Mucosa of rectum (tissue), 2 donors: ENCODE data around the gene ZNF438.
"Not testable (repeated sequence)": the region's sequence is repeated elsewhere in the genome, so short reads cannot be mapped to it uniquely, and the experiment has no call there.

Experiments used
- H3K27ac ChIP-seq, 2 donors: one replicate each; pipeline ENCODE4 v1.7.0; 2013; ENCODE audit warnings: inconsistent platforms in 2 of 2, low read depth in 2 of 2, low read length in 2 of 2
- H3K27me3 ChIP-seq, 2 donors: one replicate each; pipeline ENCODE4 v1.7.0; 2013; ENCODE audit warnings: low read length in 2 of 2; ENCODE audit not compliant: control insufficient read depth in 2 of 2, insufficient read depth in 2 of 2
- H3K36me3 ChIP-seq, 2 donors: one replicate each; pipeline ENCODE4 v1.7.0; 2013; ENCODE audit warnings: low read length in 2 of 2; ENCODE audit not compliant: control insufficient read depth in 2 of 2, insufficient read depth in 2 of 2
- H3K4me1 ChIP-seq, 2 donors: one replicate each; pipeline ENCODE4 v1.7.0; 2013; ENCODE audit warnings: low read length in 2 of 2, mild to moderate bottlenecking in 1 of 2; ENCODE audit not compliant: control insufficient read depth in 2 of 2, insufficient read depth in 2 of 2
- H3K4me3 ChIP-seq, 2 donors: one replicate each; pipeline ENCODE4 v1.7.0; 2013; ENCODE audit warnings: low read length in 2 of 2
- H3K9ac ChIP-seq, 2 donors: one replicate each; pipeline ENCODE4 v1.7.0; 2013; ENCODE audit warnings: low read length in 2 of 2, low read depth in 1 of 2, mild to moderate bottlenecking in 1 of 2
- H3K9me3 ChIP-seq, 2 donors: one replicate each; pipeline ENCODE4 v1.7.0; 2013; ENCODE audit warnings: low read length in 2 of 2; ENCODE audit not compliant: control insufficient read depth in 2 of 2
- donor health status: healthy.
- donor health status: Normal muscosa, but diverticular disease.

The ZNF438 gene

DNA sequence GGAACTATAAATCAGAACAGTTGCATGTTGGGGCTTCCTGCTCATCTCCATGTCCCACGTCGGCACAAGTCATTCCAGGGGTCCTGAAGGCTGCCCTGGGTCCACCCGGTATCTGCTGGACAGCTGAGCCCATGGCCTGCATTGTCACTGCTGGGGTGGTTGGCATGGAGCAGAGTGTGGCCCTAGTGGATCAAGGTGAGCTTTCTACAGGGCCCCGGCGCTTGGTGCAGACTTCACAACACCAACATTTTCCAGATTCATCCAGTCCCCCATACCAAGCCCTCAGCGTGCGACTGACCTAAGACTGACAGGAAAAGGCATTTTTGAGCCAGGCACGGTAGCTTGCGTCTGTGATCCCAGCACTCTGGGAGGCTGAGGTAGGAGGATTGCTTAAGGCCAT is 226.6 kb downstream of the ZNF438 start:
- Histone ChIP-seq H3K36me3 (no peaks in the 10 kb centered on the region), H3K4me1 (peaks cover 0 to 3% of the 10 kb centered on the region in 2 donors), H3K9me3 (no peaks in the 10 kb centered on the region), H3K27ac (peak overlapping the region in 1 of 2 donors; percentile 21), H3K27me3 (no peaks in the 10 kb centered on the region), H3K9ac (no peak overlapping the region), H3K4me3 (no peak overlapping the region)

DNA sequence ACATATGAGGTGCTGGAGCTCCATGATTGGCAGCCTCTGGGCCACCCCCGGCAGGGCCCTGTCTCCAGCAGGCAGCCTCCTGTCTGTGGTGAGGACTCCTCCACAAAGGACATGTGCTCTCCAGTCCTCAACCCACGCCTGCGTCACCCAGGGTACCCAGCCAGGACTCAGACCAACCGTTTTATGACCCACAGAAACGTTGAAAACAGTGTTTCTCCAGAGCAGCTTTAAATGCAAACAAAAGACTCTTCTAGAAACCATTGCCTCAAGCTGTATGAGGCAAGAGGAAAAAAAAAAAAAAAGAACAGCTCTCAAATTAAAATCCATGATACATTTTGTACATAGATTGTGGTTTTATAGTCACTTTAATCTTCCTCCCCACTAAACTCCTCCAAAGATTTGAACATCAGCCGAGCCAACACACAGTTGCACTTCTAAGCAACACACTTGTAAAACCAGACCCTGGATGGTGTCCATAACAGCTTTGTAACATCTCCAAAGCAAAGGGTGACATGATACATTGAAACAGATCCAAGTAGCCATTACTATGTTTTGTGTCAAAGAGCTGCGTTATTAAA is 227.1 kb downstream of the ZNF438 start:
- peaks cover 0 to 3% of the 10 kb centered on the region in 2 donors for H3K4me1 ChIP-seq
- H3K9me3 ChIP-seq = no peaks in the 10 kb centered on the region
- H3K27ac ChIP-seq = peak overlapping the region; percentile 13 to 62
- H3K4me3 ChIP-seq = no peak overlapping the region
- H3K27me3 ChIP-seq = no peaks in the 10 kb centered on the region
- no peak overlapping the region for H3K9ac ChIP-seq
- no peaks in the 10 kb centered on the region for H3K36me3 ChIP-seq

DNA sequence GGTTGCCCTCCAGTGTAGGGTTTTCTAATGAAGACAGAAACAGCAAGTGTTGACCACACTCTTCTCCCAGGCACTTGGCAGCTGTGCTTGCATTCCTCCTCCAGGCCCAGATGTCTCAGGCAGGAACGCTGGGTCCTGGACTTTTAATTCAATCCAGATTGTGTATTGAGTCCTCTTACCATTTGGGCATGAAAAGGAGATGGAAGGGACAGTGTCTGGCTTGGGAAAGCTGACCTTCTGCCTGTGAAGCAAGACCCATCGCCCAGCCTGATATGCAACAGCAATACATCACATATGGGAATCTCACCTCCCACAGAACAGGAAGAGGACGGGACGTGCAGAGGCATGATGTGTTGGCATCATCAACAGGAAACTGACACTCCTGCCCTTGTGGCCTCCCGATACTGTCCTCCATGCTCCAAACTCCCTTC is 227.8 kb downstream of the ZNF438 start:
- Histone ChIP-seq H3K27me3 (no peaks in the 10 kb centered on the region), H3K36me3 (no peaks in the 10 kb centered on the region), H3K4me1 (peaks cover 0 to 3% of the 10 kb centered on the region in 2 donors), H3K4me3 (no peak overlapping the region), H3K9ac (no peak overlapping the region), H3K9me3 (no peaks in the 10 kb centered on the region), H3K27ac (peak overlapping the region; percentile 13 to 62)

DNA sequence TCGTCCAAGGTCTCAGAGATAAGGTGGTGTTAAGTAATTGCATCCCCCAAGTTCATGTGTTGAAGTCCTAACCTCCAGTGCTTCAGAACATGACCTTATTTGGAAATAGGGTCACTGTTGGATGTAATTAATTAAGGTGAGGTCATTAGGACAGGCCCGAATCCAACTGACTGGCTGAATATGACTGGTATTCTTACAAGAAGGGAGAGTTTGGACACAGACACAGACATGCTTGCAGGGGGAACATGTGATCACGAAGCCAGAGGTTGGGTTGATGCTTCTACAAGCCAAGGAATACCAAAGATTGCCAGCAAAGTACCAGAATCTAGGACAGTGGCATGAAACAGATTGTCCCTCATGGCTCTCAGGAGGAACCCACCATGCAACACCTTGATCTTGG is 228.6 kb downstream of the ZNF438 start:
- Histone ChIP-seq H3K9ac (no peak overlapping the region), H3K27ac (no peak overlapping the region), H3K27me3 (no peaks in the 10 kb centered on the region), H3K36me3 (no peaks in the 10 kb centered on the region), H3K4me3 (no peak overlapping the region), H3K4me1 (peaks cover 0 to 3% of the 10 kb centered on the region in 2 donors), H3K9me3 (no peaks in the 10 kb centered on the region)

DNA sequence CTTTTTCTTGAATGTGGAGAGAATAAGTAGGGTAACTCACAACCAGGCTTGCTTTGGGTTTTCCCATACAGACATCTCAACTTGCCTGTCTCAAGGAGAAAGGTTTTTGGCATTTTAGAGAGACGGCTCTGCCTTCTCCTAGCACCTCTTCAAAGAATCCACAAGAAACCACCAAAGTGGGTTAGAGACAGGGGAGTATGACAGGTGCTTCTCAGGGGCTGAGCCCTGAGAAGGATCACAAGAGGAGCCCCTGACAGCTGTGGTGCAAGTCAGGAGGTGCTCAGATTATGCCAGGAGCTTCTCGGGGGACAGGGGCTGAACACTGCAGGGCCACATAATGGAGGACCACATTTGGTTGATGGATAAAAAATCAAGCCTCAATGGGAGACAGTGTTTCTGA is 231.3 kb downstream of the ZNF438 start:
- Histone ChIP-seq H3K9ac (no peak overlapping the region), H3K4me3 (no peak overlapping the region), H3K9me3 (no peaks in the 10 kb centered on the region), H3K36me3 (no peaks in the 10 kb centered on the region), H3K27me3 (no peaks in the 10 kb centered on the region), H3K4me1 (peaks cover 0 to 3% of the 10 kb centered on the region in 2 donors), H3K27ac (no peak overlapping the region)

DNA sequence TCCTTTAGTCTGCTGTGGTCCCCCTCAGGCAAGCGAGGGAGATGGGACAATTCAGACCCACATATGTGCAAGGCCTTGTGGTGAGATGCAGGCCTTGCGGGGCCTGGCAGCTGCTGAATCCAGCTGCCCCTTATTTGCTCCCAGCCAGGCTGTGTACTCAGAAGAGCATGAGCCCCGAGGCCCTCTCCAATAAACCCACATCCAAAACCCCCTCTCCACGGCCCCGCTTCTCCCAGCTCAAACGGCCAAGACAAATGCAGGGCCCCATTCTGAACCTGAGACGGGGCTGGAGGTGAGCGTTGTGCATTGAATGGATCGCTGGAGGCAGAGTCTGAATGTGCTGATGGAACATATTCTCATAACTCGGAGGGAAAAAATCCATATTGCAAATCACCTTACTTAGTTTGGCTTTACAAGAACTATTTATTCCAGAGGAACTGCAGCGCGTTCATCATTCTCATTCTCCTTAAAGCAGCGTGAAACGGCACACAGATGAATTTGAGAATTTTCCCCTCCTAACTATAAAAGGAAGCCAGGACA is 232.9 kb downstream of the ZNF438 start:
- Histone ChIP-seq H3K36me3 (no peaks in the 10 kb centered on the region), H3K9me3 (no peaks in the 10 kb centered on the region), H3K4me1 (no peaks in the 10 kb centered on the region), H3K4me3 (no peak overlapping the region), H3K9ac (no peak overlapping the region), H3K27me3 (no peaks in the 10 kb centered on the region), H3K27ac (no peak overlapping the region)

DNA sequence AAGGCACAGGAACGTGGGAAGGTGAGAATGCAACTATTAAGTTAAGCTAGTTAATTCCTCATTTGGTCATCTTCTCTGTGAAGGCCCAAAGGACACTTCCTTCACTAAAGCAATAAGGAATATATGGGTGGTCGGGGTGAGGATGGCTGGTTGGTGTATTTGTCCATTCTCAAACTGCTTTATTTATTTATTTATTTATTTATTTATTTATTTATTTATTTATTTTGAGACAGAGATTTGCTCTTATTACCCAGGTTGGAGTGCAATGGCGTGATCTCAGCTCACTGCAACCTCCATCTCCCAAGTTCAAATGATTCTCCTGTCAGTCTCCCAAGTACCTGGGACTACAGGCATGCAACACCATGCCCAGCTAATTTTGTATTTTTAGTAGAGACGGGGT is 236.6 kb downstream of the ZNF438 start:
- not testable (repeated sequence) for H3K4me3 ChIP-seq, H3K4me1 ChIP-seq, H3K27ac ChIP-seq, H3K36me3 ChIP-seq, H3K27me3 ChIP-seq, H3K9ac ChIP-seq, H3K9me3 ChIP-seq
